Neutrophil (primary cell): Measurements from ENCODE around the gene APOBR.
"Not testable (repeated sequence)": the region's sequence is repeated elsewhere in the genome, so short reads cannot be mapped to it uniquely, and the experiment has no call there.

Experiments used
- H3K27ac ChIP-seq: fragments of 200-600 bp; sonication (generic); 2 replicates; pipeline ENCODE4 v1.5.1; 2016; ENCODE audit warnings: mild to moderate bottlenecking, moderate library complexity
- H3K27me3 ChIP-seq: fragments of 200-600 bp; sonication (generic); 2 replicates; pipeline ENCODE4 v1.6.0; 2016; ENCODE audit warnings: mild to moderate bottlenecking
- H3K36me3 ChIP-seq: fragments of 200-600 bp; sonication (generic); 2 replicates; pipeline ENCODE4 v1.5.1; 2017
- H3K4me1 ChIP-seq, 2 experiments: fragments of 200-600 bp in 1 of 2; sonication (generic) in 1 of 2; 1 replicate in 1 of 2; 2 replicates in 1 of 2; pipeline versions ENCODE4 v1.5.1 to v1.6.1; 2013 to 2016; ENCODE audit warnings: low read depth in 1 of 2, low read length in 1 of 2, mild to moderate bottlenecking in 1 of 2, moderate library complexity in 1 of 2; ENCODE audit not compliant: control insufficient read depth in 1 of 2, insufficient read depth in 1 of 2
- H3K4me3 ChIP-seq, 2 experiments: fragments of 200-600 bp in 1 of 2; sonication (generic) in 1 of 2; 1 replicate in 1 of 2; 2 replicates in 1 of 2; pipeline ENCODE4 v1.5.1; 2013 to 2016; ENCODE audit warnings: low read depth in 1 of 2, low read length in 1 of 2, mild to moderate bottlenecking in 1 of 2, moderate library complexity in 1 of 2
- H3K9me3 ChIP-seq: fragments of 200-600 bp; sonication (generic); 2 replicates; pipeline ENCODE4 v1.5.1; 2016
- TF ChIP-seq, protein P1 (sequence below): fragments of 200-600 bp; sonication (generic); IDR thresholded peaks from 2 replicates; pipeline ENCODE4 v1.5.1; 2016; ENCODE audit warnings: antibody characterized with exemption

APOBR gene

DNA sequence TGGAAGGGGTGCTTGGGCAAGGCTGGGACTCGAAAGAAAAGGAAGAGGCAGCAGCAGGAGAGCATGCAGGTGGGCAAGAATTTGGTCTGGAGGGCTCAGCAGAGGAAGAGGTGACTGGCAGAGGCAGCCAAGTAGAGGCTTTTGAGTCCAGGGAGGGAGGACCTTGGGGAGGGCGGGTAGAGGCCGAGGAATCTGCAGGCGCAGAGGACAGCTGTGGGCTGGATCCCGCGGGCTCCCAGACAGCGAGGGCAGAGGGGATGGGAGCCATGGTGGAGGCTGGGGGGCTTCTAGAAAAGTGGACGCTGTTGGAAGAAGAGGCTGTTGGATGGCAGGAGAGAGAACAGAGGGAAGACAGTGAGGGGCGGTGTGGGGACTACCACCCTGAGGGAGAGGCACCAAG lies 2.9 kb downstream of the APOBR start:
- Histone ChIP-seq H3K27ac (peak overlapping the region; percentile 100), H3K36me3 (peaks cover 59% of the 10 kb centered on the region)

DNA sequence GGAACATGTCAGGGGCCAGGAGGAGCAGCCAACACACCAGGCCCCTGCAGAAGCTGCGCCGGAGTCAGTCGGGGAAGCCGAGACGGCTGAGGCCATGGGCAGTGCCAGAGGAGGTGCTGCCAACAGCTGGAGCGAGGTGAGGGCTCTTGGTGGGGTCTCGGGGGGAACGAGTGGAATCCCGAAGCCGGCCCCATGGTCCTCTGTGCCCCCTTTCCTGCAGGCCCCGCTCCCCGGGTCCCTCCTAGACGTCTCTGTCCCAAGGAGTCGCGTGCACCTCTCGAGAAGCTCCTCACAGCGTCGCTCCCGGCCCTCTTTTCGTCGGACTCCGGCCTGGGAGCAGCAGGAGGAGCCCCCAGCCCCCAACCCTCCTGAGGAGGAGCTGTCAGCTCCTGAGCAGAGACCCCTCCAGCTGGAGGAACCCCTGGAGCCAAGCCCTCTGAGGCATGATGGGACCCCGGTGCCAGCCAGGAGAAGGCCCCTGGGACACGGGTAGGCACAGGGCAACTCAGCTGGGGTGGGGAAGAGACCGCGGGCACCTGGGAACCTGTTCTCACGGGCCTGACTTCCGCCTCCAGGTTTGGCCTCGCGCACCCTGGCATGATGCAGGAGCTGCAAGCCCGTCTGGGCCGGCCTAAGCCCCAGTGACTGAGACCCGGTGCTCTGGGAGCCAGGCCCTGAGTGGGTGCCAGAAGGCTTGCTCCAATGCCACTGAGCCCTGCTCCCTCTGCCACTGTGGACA lies 3.6 kb downstream of the APOBR start:
- no peak overlapping the region for H3K4me3 ChIP-seq
- TF ChIP-seq, protein P1, sequence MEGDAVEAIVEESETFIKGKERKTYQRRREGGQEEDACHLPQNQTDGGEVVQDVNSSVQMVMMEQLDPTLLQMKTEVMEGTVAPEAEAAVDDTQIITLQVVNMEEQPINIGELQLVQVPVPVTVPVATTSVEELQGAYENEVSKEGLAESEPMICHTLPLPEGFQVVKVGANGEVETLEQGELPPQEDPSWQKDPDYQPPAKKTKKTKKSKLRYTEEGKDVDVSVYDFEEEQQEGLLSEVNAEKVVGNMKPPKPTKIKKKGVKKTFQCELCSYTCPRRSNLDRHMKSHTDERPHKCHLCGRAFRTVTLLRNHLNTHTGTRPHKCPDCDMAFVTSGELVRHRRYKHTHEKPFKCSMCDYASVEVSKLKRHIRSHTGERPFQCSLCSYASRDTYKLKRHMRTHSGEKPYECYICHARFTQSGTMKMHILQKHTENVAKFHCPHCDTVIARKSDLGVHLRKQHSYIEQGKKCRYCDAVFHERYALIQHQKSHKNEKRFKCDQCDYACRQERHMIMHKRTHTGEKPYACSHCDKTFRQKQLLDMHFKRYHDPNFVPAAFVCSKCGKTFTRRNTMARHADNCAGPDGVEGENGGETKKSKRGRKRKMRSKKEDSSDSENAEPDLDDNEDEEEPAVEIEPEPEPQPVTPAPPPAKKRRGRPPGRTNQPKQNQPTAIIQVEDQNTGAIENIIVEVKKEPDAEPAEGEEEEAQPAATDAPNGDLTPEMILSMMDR = no peak
- H3K27me3 ChIP-seq = no peaks in the 10 kb centered on the region
- no peaks in the 10 kb centered on the region for H3K9me3 ChIP-seq
- H3K27ac ChIP-seq = peak overlapping the region; percentile 100
- peaks cover 59% of the 10 kb centered on the region for H3K36me3 ChIP-seq
- peaks cover 42 to 51% of the 10 kb centered on the region in 2 experiments for H3K4me1 ChIP-seq

More for the DNA sequence above, 2.9 kb downstream of the APOBR start:
- no peaks in the 10 kb centered on the region for H3K9me3 ChIP-seq
- TF ChIP-seq, protein P1 = no peak
- peaks cover 48 to 58% of the 10 kb centered on the region in 2 experiments for H3K4me1 ChIP-seq
- H3K27me3 ChIP-seq = no peaks in the 10 kb centered on the region
- H3K4me3 ChIP-seq = peak overlapping the region in 1 of 2 experiments; percentile 88

DNA sequence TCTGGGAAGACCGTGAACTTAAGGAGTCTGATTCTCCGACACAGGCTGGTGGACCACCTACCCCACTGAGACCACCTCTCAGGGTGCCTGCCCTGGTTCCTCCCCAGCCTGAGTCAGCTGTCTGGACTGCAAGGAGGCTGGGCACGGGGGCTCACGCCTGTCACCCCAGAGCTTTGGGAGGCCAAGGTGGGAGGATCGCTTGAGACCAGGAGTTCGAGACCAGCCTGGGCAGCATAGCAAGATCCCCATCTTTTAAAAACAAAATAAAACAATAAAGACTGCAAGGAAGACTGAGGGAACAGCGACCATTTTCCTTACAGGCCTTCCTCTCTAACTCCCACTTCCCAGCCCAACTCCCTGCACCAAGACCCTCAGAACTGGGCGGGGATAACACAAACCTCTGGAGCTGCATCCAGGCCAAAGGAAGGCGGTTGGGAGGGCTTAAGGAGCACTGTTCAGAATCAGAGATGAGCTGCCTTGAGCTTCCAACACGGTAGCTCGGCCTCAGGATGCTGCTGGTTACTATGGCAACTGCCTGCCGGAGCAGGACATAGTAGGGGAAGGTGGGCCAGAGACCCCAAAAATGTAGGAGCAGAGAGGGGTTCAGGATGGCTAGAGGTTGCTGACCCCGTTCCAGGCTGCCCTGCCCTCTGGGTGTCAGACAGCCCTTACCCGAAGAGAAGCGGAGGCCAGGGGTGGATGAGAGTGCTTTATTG lies 4.4 kb downstream of the APOBR start:
- Histone ChIP-seq H3K36me3 (peaks cover 59% of the 10 kb centered on the region), H3K4me1 (peaks cover 34 to 44% of the 10 kb centered on the region in 2 experiments), H3K9me3 (no peaks in the 10 kb centered on the region), H3K27me3 (no peaks in the 10 kb centered on the region), H3K27ac (peak overlapping the region; percentile 100), H3K4me3 (no peak overlapping the region)
- TF ChIP-seq, protein P1 = no peak

DNA sequence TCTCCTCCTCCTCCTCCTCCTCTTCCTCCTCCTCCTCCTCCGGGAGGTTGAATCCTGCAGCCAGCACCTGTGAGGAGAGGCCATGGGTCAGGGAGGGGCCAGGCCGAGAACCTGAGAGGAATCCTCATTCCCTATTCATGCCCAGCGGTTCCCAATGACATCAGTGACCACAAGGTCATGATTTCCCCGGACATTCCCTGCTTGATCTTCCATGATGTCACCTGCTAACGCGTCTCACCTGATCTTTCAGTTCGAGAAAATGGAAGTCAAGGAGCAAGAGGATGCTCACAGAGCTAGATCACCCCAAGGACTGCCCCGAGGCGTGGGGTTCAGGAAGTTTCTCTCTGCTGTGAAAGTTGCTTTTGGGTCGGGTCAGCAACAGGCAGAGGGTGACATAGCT lies 5.4 kb downstream of the APOBR start:
- H3K4me3 ChIP-seq = no peak overlapping the region
- H3K27me3 ChIP-seq = no peaks in the 10 kb centered on the region
- H3K4me1 ChIP-seq = peaks cover 27 to 35% of the 10 kb centered on the region in 2 experiments
- H3K27ac ChIP-seq = peak overlapping the region; percentile 100
- peaks cover 59% of the 10 kb centered on the region for H3K36me3 ChIP-seq
- no peaks in the 10 kb centered on the region for H3K9me3 ChIP-seq
- TF ChIP-seq, protein P1 = no peak

DNA sequence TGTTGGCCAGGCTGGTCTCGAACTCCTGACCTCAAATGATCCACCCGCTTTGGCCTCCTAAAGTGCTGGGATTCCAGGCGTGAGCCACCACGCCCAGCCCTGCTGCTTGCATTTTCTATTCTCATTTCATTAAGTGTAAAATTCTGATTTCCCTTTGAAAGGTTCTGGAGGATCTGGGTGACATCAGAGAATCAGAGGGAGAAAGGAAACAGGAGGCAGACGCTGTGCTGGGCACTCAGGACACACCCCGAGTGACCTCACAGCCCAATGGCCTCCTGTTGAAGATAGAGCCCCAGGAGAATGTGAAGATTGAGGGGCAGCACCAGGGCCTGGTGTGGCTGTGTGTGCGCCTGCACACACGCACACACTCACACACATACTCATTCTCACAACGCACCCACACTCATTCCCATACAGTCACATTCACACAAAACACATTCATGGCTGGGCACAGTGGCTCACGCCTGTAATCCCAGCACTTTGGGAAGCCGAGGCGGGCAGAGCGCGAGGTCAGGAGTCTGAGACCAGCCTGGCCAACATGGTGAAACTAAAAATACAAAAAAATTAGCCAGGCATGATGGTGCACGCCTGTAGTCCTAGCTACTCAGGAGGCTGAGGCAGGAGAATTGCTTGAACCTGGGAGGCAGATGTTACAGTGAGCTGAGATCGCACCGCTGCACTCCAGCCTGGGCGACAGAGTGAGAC lies 6.2 kb downstream of the APOBR start:
- Histone ChIP-seq H3K4me1 (peaks cover 29 to 35% of the 10 kb centered on the region in 2 experiments), H3K36me3 (peaks cover 59% of the 10 kb centered on the region), H3K27ac (peak overlapping the region; percentile 100)
- H3K27me3 ChIP-seq, H3K4me3 ChIP-seq, H3K9me3 ChIP-seq: not testable (repeated sequence)
